ENCODE results near the gene HIP1R. TPM values are rescaled to one million over a fixed set of nuclear protein-coding genes. Genes with fewer than 3 reads are reported as not detected.
"Not testable (repeated sequence)": the region's sequence is repeated elsewhere in the genome, so short reads cannot be mapped to it uniquely, and the experiment has no call there.

Gene HIP1R
- polyA plus RNA-seq, 3 donors, result 0.09 to 0.60 TPM; not detected in 1

DNA sequence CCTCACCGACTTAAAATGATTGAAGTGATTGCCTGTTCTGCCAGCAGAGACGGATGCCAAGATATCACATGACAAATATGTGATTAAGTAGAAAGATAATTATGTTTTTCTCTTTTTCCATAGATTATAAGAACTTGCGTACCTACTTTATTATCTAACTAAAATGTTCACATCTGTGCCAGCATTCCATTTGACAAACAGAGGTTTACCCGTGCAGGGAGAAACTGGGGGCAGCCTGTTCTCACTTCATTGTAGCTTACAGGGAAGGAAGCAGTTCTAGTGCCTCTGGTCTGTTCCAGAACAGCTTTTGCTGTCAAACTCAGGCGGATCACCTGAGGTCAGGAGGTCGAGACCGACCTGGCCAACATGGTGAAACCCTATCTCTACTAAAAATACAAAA, 31.3 kb upstream of the HIP1R start:
- Mint-ChIP-seq H3K27me3 (ENCODE audit: low read depth in 3 of 3) (peaks cover 0 to 3% (median 1%) of the 10 kb centered on the region in 3 donors), H3K9me3 (peaks cover 0 to 2% (median under 1%) of the 10 kb centered on the region in 7 donors), H3K36me3 (no peaks in the 10 kb centered on the region), H3K27ac (no peak overlapping the region), H3K4me1 (peaks cover 5% of the 10 kb centered on the region), H3K4me3 (no peak overlapping the region)
- Histone ChIP-seq H3K27me3 (ENCODE audit: control insufficient read depth in 2 of 2, insufficient read depth in 2 of 2, low read length in 2 of 2) (no peaks in the 10 kb centered on the region), H3K27ac (ENCODE audit: low read depth in 1 of 2, low read length in 2 of 2) (no peak overlapping the region), H4K20me1 (ENCODE audit: insufficient read depth, low read length) (no peaks in the 10 kb centered on the region), H3K9ac (ENCODE audit: insufficient read depth, low read length, poor library complexity, severe bottlenecking) (no peak overlapping the region), H3K9me3 (replicated peaks in 1 of 2; ENCODE audit: control insufficient read depth in 1 of 2, insufficient read depth in 1 of 2, low read length in 2 of 2) (peaks cover 0 to 3% of the 10 kb centered on the region in 2 donors), H3K36me3 (replicated peaks in 1 of 2; ENCODE audit: control insufficient read depth in 1 of 2, insufficient read depth in 2 of 2, low read length in 2 of 2) (no peaks in the 10 kb centered on the region), H3K79me2 (ENCODE audit: insufficient read depth, low read length) (no peaks in the 10 kb centered on the region), H3K4me1 (ENCODE audit: control insufficient read depth in 1 of 2, insufficient read depth in 2 of 2, low read length in 2 of 2) (peaks cover 0 to 4% of the 10 kb centered on the region in 2 donors), H3K4me3 (replicated peaks in 1 of 3; ENCODE audit: low read depth in 2 of 3, low read length in 3 of 3) (no peak overlapping the region), H3K4me2 (replicated peaks; ENCODE audit: extremely low read depth, low read length, poor library complexity, severe bottlenecking) (no peak overlapping the region), H2AFZ (ENCODE audit: insufficient read depth, low read depth, low read length, poor library complexity, severe bottlenecking) (no peak overlapping the region)
- intact Hi-C loops (cut with micrococcal nuclease), result no loop called here
- no peak for TF ChIP-seq CTCF (IDR thresholded peaks at IDR 0.05)
- DNase-seq, result no peak
- WGBS (ENCODE audit: insufficient coverage), result 100% methylated on average over 2 of the region's 7 CpGs

- H3K27ac ChIP-seq (ENCODE audit: low read depth in 1 of 2, low read length in 2 of 2); intact Hi-C loops (cut with micrococcal nuclease); H3K9me3 ChIP-seq (replicated peaks in 1 of 2; ENCODE audit: control insufficient read depth in 1 of 2, insufficient read depth in 1 of 2, low read length in 2 of 2); H3K4me3 ChIP-seq (replicated peaks in 1 of 3; ENCODE audit: low read depth in 2 of 3, low read length in 3 of 3); H3K36me3 ChIP-seq (replicated peaks in 1 of 2; ENCODE audit: control insufficient read depth in 1 of 2, insufficient read depth in 2 of 2, low read length in 2 of 2); H3K4me3 Mint-ChIP-seq; H3K36me3 Mint-ChIP-seq; H3K27me3 ChIP-seq (ENCODE audit: control insufficient read depth in 2 of 2, insufficient read depth in 2 of 2, low read length in 2 of 2); H3K79me2 ChIP-seq (ENCODE audit: insufficient read depth, low read length); H3K9me3 Mint-ChIP-seq; H3K4me2 ChIP-seq (replicated peaks; ENCODE audit: extremely low read depth, low read length, poor library complexity, severe bottlenecking); H2AFZ ChIP-seq (ENCODE audit: insufficient read depth, low read depth, low read length, poor library complexity, severe bottlenecking); H3K4me1 ChIP-seq (ENCODE audit: control insufficient read depth in 1 of 2, insufficient read depth in 2 of 2, low read length in 2 of 2); H3K4me1 Mint-ChIP-seq; H3K27me3 Mint-ChIP-seq (ENCODE audit: low read depth in 3 of 3); H3K27ac Mint-ChIP-seq; DNase-seq; H3K9ac ChIP-seq (ENCODE audit: insufficient read depth, low read length, poor library complexity, severe bottlenecking); H4K20me1 ChIP-seq (ENCODE audit: insufficient read depth, low read length): not testable (repeated sequence)
- no CpG with 5 or more reads among the region's 9 CpGs for WGBS (ENCODE audit: insufficient coverage)
Measured at GRCh38 chr12:122804957-122805356, 30.3 kb upstream of the HIP1R start.

Measured in CD14-positive monocyte (primary cell).